HG02973 (cell line): ENCODE measurements around the gene HNRNPA1.
"Not testable (repeated sequence)": the region's sequence is repeated elsewhere in the genome, so short reads cannot be mapped to it uniquely, and the experiment has no call there.

Source experiments
- ATAC-seq: cut with Tn5 transposase; IDR thresholded peaks from one replicate; pipeline ENCODE4 v1.9.1; 2021; ENCODE audit warnings: moderate library complexity; ENCODE audit not compliant: unreplicated experiment

HNRNPA1 gene

DNA sequence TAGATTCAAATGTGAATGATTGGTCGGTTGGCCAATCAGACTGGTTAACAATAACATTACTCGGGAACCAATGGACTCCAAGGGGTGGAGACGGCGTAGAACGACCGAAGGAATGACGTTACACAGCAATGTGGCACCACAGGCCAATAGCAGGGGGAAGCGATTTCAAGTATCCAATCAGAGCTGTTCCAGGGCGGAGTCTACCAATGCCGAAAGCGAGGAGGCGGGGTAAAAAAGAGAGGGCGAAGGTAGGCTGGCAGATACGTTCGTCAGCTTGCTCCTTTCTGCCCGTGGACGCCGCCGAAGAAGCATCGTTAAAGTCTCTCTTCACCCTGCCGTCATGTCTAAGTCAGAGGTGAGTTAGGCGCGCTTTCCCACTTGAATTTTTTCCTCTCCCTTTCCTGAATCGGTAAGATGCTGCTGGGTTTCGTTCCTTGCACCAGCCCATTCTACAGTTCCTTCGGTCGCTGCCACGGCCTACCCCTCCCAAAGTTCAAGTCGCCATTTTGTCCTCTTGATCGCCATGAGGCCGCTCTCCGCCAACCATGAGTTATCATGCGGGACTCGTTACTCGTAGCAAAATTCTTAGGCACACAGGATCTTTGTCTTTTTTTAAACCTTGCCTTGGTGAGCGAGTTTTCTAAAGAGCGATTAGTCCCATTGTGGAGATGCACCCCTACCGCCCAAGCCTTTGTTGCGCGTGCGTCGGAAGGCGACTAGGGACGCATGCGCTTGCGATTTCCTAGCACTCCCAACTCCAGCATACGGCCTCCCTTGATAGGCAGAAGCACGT, at the start of gene HNRNPA1:
Gene HNRNPA1 (plus strand): TSS at position 259 of the 793 bp plus-strand sequence. CDS start 82 bp downstream, at position 341.
- ATAC-seq: peak; percentile 81

DNA sequence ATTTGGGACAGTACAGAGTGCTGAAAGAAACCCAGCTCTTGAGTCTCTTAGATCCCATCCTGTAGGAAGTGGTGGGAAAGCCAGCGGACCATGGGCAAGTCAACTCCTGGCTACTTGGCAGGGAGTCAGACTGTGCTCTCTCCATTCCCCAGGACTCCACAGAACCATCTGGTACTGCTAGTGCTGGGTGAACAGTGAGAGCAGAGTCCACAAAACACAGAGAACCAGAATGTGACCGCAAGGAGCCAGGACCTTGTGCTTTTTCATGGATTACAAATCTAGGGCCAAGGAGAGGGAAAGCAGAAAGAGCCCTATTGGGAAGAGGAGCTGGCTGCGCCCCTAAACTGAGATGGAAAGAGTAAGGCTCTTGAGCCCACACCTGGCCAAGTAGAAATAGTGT, 49.3 kb upstream of the HNRNPA1 start:
- ATAC-seq: not testable (repeated sequence)

DNA sequence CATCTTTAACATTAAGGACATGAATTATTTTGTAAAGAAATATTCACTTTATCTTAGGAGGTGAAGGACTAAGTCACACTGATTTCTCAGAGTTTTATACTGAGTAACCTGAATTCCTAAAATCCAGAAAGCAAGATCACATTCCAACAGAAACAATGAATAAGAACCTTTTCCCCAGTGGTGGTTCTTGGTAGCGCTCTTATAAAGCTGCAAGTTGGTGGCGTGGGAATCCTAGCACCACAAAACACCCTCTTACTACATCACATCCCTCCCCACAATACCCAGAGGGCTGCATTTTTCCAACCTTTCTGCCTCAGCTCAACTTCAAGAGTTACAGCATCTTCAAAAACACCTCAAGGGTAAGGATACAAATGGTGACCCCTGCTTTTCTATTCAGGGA, 47.7 kb upstream of the HNRNPA1 start:
- no peak for ATAC-seq

DNA sequence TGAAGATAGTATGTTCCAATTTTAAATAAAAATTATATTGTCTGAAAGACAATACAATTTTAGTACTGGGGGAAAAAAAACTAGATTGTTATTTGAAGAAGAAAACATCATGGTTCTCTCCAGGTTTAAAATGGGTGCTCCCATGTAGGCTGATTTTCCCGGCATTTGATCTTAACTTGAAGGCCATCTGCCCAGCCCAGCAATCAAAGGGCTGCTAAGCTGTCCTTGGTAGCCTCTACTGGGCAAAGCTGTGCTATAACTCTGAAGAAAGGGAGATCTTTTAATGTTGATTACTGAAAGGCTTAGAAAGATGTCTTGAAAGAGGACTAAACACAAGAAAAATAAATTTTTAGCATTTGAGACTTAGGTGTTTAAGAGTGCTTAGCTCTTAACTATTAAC, 42.0 kb upstream of the HNRNPA1 start:
- ATAC-seq: no peak

DNA sequence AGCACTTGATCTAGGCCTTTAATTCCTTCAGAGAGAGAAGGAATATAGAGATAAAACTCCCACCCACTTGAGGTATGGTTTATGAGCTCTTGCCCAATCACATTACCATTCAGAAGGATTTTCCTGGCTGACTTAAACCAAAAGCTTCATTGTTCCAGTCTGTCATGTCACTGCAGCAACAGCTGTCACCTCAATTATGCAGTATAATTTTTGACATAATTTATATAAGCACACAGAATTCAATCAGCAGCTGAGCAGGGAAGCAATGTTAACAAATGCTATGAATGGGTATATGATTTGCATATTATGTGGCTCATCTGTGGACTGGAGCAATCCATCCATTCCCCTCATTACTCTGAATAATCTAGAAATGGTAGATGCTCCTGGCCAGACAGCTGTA, 40.9 kb upstream of the HNRNPA1 start:
- ATAC-seq: no peak

DNA sequence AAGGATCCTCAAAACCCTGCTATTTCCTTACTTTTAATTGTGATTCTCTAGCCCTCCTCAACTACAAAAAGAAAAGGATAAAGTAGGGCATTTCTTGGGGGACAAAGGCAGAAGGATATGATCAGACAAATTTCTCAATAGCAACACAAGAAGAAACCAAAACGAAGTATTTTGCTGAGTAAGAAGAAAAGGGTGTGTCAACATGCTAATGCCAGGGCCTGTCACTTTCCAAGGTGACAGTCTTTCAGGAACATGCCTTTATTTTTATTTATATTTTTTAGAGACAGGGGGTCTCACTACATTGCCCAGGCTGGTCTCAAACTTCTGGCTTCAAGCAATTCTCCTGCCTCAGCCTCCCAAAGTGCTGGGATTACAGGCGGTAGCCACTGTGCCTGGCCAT, 40.4 kb upstream of the HNRNPA1 start:
- no peak for ATAC-seq

DNA sequence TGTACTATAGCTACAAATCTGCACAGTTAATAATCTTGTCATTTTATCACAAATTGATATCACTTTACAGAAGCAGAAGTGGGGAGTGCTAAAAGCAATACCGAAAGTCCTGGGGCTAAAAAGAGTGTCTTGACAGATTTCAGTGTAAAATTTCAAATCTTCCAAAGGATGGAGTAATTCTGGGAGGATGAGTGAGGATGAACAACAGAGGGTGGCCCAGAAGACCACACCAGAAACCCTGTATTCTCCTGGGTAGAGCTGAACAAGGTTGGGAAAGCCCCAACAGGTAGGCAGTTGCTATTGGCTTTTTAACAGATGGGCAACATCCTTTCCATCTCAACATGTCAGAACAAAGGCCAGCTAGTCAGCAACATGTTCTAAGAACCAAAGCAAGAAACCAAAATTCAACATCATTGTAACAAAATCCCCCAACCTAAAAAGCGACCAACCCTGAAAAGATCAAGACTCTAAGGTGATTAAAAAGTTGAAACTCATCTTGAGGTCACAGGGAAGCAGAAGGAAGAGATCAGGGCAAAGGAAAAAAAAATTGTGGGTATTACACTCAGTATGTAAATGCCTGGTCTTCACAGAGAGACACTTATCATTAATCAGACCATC, 39.4 kb upstream of the HNRNPA1 start:
- no peak for ATAC-seq

DNA sequence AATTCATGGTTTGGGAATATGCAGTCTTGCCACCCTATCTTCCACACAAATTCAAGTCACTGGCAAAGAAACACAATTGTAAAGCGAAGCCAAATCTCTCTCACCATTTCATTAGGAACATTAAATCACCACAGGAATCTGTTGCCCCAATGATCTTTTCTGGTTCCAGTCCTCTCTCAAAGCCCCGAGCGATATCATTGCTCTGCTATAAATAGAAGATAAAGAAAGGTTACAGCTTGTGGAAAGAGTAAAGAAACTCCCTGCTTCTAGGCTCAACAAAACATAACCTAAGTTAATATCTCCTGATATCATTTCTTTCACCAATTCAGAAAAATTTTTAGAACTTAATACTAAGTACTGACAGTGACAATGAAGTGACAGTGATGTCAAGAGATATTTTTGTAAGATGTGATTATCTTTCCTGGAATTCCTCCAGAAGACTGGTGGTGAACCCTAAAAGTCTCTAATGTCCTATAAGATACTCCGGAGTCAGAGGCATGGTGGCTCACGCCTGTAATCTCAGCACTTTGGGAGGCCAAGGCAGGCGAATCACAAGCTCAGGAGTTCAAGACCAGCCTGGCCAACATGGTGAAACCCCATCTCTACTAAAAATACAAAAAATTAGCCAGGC, 34.4 kb upstream of the HNRNPA1 start:
- ATAC-seq: no peak

DNA sequence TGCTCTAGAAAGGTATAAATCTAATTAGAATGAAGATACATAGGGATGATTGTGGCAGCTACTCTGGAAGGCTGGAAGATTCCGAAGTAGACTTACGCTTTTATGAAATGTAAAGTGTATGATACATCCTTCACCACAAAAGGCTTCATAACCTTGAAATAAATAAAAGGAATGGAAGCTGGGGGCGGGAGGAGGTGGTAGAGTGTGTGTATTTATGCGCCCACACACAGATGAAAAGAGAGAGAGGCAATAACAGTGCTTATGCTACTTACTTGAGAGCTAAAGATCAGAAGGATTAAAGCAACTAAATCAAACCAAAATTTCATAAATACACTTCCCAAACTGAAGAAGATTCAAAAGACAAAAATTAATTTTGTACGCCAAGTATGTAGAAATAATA, 31.0 kb upstream of the HNRNPA1 start:
- no peak for ATAC-seq

DNA sequence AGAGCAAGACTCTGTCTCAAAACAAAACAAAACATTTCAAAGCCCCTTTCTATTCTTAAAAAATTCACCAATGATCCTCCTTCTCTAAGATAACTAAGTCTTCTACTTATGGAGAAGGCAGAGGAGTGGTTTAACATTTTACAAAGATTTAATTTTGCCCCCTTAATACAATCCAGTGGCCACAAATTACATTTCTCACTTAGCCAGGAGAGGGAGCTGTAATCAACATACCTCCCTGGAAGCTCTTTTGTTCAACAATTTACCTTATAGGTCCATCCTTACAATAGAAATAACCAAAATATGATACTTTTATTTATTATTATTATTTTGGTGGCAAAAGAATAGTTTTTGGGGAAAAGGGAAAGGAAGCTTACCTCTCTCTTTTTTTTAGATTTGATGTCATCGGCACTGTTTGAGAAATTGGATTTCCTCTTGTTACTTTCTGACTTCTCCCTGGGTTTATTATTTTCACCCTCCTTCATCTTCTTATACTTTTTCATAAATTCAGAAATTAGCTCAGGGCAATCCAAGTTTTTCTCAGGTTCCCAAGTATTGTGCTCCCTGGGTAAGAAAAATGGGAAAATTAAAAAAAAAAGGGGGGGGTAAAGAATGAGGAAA, 28.8 kb upstream of the HNRNPA1 start:
- ATAC-seq: no peak

DNA sequence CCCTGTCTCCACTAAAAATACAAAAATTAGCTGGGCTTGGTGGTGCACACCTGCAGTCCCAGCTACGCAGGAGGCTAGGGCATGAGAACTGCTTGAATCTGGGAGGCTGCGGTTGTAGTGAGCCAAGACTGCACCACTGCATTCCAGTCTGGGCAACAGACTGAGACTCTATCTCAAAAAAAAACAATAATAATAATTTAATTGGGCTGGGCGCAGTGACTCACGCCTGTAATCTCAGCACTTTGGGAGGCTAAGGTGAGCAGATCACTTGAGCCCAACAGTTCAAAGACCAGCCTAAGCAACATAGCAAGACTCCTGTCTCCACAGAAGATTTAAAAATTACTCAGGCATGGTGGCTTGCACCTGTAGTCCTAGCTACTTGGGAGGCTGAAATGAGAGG, 27.3 kb upstream of the HNRNPA1 start:
- ATAC-seq: no peak

DNA sequence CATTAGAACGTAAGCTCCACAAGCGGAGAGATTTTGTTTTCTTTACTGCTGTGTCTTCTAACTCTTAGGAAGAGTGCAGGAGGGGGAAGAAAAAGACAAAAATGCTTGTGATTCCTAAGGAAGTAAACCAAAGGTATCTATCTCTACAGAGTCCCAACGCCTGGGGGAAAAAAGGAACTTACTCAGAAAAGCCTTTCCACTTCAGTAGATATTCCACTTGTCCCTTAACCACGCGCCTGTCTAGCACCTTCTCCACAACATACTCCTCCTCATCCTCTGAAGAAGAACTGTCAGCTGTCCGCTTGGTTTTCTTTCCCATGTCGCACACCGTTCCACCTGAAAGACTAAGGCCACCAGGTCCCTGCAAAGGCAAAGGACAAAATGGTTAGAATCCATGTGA, 23.2 kb upstream of the HNRNPA1 start:
- ATAC-seq: no peak

DNA sequence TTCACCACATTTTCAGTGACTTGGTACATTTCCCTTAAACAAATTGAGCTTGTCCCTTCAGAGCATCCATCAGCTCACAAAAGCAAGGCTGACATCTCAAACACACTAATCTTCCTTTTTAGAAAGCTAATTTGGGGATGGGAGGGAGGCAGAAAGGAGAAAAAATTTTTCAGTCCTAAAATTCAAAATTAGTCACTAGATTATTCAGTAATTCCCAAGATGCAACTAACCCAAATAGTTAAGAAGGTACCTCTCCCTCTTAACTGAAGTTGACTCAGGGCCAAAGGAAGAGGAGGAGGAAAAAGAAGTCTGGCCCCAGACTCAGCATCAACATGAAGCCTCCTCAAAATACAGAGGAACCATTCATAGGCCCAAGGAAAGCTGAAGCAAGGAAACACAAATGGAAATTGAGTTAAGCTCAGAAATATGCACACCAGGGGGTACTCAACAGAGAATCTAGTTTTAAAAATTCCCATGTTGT, 22.3 kb upstream of the HNRNPA1 start:
- no peak for ATAC-seq

DNA sequence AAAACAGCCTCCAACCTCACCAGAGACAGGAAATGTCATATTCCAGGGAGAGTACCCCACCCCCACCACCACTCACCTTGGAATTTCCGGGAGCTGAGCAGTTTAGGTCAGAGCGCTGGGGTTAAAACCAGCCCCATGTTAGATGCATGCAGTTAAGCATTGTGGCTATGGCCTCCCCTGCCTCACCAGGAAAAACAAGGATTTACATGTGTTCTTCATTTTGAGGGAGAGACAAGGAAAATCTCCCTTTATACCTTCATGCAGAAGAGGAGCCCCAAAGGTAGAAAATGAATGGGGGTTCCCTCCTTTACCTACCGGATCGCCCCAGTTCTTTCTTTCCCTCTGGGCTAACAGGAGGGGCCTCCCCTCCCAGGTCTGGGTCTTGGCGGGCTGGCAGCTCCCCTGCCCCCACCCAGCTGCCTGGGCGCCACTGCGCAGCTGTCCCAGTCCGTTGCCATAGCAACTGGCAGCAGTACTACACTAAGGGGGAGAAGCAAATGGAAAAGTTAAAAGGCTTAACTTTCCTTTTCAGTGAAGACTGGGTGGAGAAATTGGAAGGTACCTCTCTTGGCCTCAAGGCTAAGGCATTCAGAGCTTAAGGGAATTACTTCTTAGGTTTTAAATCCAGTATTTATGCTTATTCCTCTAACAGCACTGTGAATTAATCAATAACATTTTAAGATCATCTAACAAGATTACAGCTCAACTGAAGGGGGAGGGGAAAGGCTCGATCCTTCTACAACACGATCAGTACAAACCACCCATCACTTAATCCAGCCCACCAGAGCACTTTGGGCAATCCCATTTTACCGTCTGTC, 21.1 kb upstream of the HNRNPA1 start:
- ATAC-seq: peak; percentile 76

DNA sequence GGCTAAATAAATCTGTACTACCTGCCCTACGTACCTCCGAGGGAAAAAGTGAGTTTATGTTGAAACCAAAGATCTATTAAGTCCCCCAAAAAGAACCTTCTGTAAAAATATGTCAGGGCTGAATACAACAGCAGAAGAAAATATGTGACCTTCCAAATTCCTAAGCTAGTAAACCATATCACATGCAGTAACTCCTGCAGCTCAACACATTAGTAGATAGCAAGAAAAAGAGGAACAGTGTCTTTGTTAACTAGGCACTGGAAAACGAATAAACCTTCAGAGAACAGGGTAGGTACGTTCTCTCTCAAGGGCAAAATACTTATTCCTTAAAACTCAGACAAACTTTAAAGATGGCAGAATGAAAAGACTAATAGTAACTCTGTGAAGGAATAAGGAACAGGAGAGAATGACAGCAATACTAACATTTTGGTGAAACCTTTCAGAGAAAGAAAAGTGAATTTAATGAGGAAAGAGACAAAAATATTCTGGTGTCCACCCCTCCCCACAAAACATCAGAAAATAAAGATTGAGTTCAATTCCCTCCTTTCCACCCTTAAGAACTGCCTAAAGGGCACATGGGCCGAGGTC, 18.6 kb upstream of the HNRNPA1 start:
- ATAC-seq: no peak

DNA sequence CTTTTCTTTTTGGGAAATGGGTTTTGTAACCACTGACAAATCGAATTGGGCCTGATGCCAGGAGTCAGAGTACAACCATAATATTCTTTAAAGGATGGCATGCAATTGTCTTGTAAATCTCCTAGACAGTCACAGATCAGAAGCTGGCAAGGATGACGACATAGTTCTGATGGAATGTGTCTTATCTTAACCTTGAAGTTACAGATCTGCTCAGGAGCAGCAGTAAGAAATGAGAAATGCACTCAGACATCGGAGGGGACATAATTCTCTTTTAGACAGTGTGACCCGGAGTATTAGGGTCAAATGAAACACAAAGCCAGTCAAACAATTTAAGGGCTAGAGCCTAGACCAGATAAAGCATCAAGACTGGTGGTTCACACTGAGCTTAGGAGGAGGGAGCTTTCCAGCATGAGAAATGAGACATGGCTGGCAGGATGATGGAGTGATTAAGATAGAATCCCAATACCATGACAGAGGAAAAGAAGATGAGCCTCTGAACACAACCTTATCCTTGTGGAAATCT, 18.1 kb upstream of the HNRNPA1 start:
- no peak for ATAC-seq

DNA sequence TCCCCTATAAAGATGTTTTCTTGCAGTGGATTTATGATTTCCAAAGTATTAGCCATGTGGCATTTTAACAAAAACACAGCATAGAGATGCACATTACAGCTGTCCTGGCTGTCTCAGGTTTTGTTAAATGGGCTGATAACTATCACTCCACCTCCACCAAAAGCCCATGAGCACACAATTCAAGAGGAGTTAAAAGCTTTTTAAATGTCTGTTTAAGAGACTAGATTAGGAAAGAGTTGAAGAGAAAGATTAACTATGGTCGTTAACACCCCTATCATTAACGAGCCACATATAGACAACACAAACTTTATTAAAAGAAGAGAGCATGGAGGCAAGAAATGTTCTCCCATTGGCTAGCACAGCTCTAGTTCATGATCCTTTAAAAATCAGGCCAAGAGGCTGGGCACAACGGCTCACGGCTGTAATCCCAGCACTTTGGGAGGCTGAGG, 15.1 kb upstream of the HNRNPA1 start:
- ATAC-seq: no peak

DNA sequence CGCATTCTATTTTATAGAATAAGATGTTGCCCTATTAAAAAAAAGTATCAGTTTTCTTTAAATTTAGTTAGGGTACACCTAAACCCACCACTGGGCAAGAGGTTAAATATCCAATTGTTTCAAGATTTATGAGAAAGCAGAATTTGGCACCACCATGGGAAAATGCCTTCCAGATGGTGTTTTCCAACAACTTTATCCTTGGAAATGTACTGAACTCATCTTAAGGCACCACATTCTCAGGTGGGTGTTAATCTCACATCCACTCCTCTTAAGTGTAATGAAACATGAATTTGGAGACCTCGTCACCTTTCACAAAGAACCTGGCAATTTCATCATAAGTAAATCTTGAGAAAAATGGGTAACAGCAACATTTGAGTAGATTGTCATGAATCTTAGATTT, 13.7 kb upstream of the HNRNPA1 start:
- no peak for ATAC-seq

DNA sequence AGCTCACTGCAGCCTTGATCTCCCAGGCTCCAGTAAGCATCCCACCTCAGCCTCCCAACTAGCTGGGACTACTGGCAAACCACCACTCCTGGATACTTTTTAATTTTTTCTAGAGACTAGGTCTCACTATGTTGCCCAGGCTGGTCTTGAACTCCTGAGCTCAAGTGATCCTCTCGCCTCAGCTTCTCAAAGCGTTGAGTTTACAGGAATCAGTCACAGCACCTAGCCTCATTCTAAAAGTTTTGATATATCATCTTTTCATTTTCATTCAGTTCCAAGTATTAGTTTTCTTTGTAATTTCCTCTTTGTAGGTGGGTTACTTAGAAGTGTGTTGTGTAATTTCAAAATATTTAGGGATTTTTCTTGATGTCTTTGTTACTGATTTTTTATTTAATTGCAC, 10.2 kb upstream of the HNRNPA1 start:
- ATAC-seq: no peak

DNA sequence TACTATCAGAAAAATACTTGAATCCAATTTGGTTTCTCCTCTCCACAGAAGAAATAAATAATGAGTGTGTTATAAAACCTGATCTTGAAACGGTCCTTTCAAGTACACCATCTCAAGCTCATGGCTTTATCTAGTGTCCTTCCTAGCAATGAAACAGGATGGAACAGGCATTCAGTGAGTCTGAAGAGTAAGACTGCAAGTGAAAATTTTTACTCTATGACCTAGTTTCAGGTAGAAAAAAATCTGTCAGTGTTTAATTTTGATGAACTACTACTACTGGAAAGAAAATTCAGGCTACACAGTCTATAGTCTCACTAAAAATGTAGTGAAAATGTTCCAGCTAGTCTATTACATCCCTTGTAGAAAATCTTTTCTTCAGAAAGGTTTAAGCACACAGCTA, 8.3 kb upstream of the HNRNPA1 start:
- ATAC-seq: no peak
